MM.1S (cell line): ENCODE measurements around the gene CNTRL.
"Not testable (repeated sequence)": the region's sequence is repeated elsewhere in the genome, so short reads cannot be mapped to it uniquely, and the experiment has no call there.

ENCODE experiments used
- DNase-seq: peaks from one replicate; pipeline ENCODE4 v3.0.0-alpha.2; 2015
- H2AFZ ChIP-seq: fragments of 300-600 bp; sonication (generic); 2 replicates; pipeline ENCODE4 v1.6.0; 2016; ENCODE audit warnings: antibody characterized with exemption, low read length
- H3F3A ChIP-seq: fragments of 300-600 bp; sonication (generic); 2 replicates; pipeline ENCODE4 v1.6.1; 2016; ENCODE audit warnings: mild to moderate bottlenecking, antibody characterized with exemption, low read length, moderate library complexity, mixed read lengths; ENCODE audit not compliant: insufficient read depth
- H3K27ac ChIP-seq: fragments of 300-600 bp; sonication (generic); 2 replicates; pipeline ENCODE4 v1.5.1; 2016; ENCODE audit warnings: mild to moderate bottlenecking, low read length
- H3K27me3 ChIP-seq: fragments of 300-600 bp; sonication (generic); replicated peaks from 2 replicates; pipeline ENCODE4 v1.6.0; 2016; ENCODE audit warnings: low read length; ENCODE audit not compliant: insufficient read depth
- H3K36me3 ChIP-seq: fragments of 300-600 bp; sonication (generic); replicated peaks from 2 replicates; pipeline ENCODE4 v1.6.1; 2016; ENCODE audit warnings: mild to moderate bottlenecking, low read length, mixed read lengths; ENCODE audit not compliant: insufficient read depth
- H3K4me1 ChIP-seq: fragments of 300-600 bp; sonication (generic); 2 replicates; pipeline ENCODE4 v1.6.1; 2016; ENCODE audit warnings: low read length, mixed read lengths
- H3K4me2 ChIP-seq: fragments of 300-600 bp; sonication (generic); 2 replicates; pipeline ENCODE4 v1.6.0; 2016; ENCODE audit warnings: low read depth, low read length
- H3K4me3 ChIP-seq: fragments of 300-600 bp; sonication (generic); 2 replicates; pipeline ENCODE4 v1.5.1; 2016; ENCODE audit warnings: low read length, mixed read lengths
- H3K79me2 ChIP-seq: fragments of 300-600 bp; sonication (generic); 2 replicates; pipeline ENCODE4 v1.6.1; 2016; ENCODE audit warnings: mixed run types, low read length, mixed read lengths
- H3K9ac ChIP-seq: fragments of 300-600 bp; sonication (generic); 2 replicates; pipeline ENCODE4 v1.6.1; 2016; ENCODE audit warnings: low read length, mixed read lengths
- H3K9me2 ChIP-seq: fragments of 300-600 bp; sonication (generic); replicated peaks from 2 replicates; pipeline ENCODE4 v1.6.1; 2016; ENCODE audit warnings: mild to moderate bottlenecking, low read length, mixed read lengths; ENCODE audit not compliant: insufficient read depth
- H3K9me3 ChIP-seq: fragments of 300-600 bp; sonication (generic); replicated peaks from 2 replicates; pipeline ENCODE4 v1.6.1; 2016; ENCODE audit warnings: mild to moderate bottlenecking, low read length, mixed read lengths; ENCODE audit not compliant: insufficient read depth
- H4K20me1 ChIP-seq: fragments of 300-600 bp; sonication (generic); 2 replicates; pipeline ENCODE4 v1.6.1; 2016; ENCODE audit warnings: mild to moderate bottlenecking, low read length, moderate library complexity, mixed read lengths; ENCODE audit not compliant: insufficient read depth
- EZH2 ChIP-seq: fragments of 300-600 bp; sonication (generic); optimal IDR thresholded peaks from 2 replicates; pipeline ENCODE3; 2017; ENCODE audit warnings: low read depth, mild to moderate bottlenecking, antibody characterized with exemption, low read length, mixed read lengths
- EZH2phosphoT487 ChIP-seq: fragments of 300-600 bp; sonication (generic); IDR thresholded peaks from 2 replicates; pipeline ENCODE4 v1.6.1; 2018; ENCODE audit warnings: antibody characterized with exemption, low read length
- TF ChIP-seq, protein P1 (sequence below): fragments of 300-600 bp; sonication (generic); IDR thresholded peaks from 2 replicates; pipeline ENCODE4 v1.5.1; 2016; ENCODE audit warnings: antibody characterized with exemption, low read length, mixed read lengths

The CNTRL gene

DNA sequence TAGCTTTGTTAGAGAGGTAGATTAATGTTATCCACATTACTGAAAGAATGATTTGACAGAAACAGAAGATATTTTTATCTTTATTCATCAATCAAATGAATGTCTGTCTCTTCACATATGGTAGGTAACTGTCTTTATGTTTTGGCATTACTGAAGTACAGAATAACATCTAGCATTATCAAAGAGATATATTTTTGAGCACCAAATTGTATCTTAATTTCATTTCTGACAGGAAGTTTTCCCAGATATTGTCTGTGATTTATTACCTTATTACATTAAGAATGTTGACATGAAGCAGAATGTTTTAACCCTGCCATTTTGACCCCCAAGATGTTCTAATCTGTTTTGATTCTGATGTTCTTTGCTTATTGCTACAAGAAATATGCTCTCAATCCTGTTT, 20.3 kb downstream of the CNTRL start:
- Histone ChIP-seq H2AFZ (no peak overlapping the region), H4K20me1 (no peaks in the 10 kb centered on the region), H3K9ac (no peak overlapping the region), H3K79me2 (no peaks in the 10 kb centered on the region), H3K36me3 (peaks cover 14% of the 10 kb centered on the region), H3K27ac (no peak overlapping the region), H3K4me2 (no peak overlapping the region), H3K4me3 (no peak overlapping the region), H3K4me1 (no peaks in the 10 kb centered on the region), H3F3A (no peaks in the 10 kb centered on the region), H3K9me3 (no peaks in the 10 kb centered on the region), H3K9me2 (no peaks in the 10 kb centered on the region), H3K27me3 (no peaks in the 10 kb centered on the region)
- no peak for DNase-seq
- TF ChIP-seq, protein P1, sequence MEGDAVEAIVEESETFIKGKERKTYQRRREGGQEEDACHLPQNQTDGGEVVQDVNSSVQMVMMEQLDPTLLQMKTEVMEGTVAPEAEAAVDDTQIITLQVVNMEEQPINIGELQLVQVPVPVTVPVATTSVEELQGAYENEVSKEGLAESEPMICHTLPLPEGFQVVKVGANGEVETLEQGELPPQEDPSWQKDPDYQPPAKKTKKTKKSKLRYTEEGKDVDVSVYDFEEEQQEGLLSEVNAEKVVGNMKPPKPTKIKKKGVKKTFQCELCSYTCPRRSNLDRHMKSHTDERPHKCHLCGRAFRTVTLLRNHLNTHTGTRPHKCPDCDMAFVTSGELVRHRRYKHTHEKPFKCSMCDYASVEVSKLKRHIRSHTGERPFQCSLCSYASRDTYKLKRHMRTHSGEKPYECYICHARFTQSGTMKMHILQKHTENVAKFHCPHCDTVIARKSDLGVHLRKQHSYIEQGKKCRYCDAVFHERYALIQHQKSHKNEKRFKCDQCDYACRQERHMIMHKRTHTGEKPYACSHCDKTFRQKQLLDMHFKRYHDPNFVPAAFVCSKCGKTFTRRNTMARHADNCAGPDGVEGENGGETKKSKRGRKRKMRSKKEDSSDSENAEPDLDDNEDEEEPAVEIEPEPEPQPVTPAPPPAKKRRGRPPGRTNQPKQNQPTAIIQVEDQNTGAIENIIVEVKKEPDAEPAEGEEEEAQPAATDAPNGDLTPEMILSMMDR = no peak
- TF ChIP-seq EZH2phosphoT487 (no peak), EZH2 (no peak)

- H3K9me2 ChIP-seq = no peaks in the 10 kb centered on the region
- H3K4me2 ChIP-seq = no peak overlapping the region
- DNase-seq = no peak
- H3K36me3 ChIP-seq = peaks cover 11% of the 10 kb centered on the region; the same call in 1 of the 2 replicates
- no peaks in the 10 kb centered on the region for H4K20me1 ChIP-seq
- no peaks in the 10 kb centered on the region for H3F3A ChIP-seq
- H3K27ac ChIP-seq = no peak overlapping the region
- H3K9ac ChIP-seq = no peak overlapping the region
- no peaks in the 10 kb centered on the region for H3K27me3 ChIP-seq
- TF ChIP-seq EZH2phosphoT487 = no peak
- TF ChIP-seq, protein P1 = no peak
- TF ChIP-seq EZH2 = no peak
- H3K4me1 ChIP-seq = no peaks in the 10 kb centered on the region
- no peak overlapping the region for H3K4me3 ChIP-seq
- no peaks in the 10 kb centered on the region for H3K79me2 ChIP-seq
- H3K9me3 ChIP-seq = no peaks in the 10 kb centered on the region
- no peak overlapping the region for H2AFZ ChIP-seq
These were observed 23.9 kb downstream of the CNTRL start for GRCh38 chr9:121098567-121099198.

DNA sequence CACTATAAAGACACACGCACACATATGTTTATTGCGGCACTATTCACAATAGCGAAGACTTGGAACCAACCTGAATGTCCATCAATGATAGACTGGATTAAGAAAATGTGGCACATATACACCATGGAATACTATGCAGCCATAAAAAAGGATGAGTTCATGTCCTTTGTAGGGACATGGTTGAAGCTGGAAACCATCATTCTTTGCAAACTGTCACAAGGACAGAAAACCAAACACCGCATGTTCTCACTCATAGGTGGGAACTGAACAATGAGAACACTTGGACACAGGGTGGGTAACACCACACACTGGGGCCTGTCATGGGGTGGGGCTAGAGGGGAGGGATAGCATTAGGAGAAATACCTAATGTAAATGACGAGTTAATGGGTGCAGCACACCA, 29.3 kb downstream of the CNTRL start:
- H3K9ac ChIP-seq, H3K36me3 ChIP-seq, H4K20me1 ChIP-seq, H3K4me1 ChIP-seq, H3K27ac ChIP-seq, DNase-seq, H3K4me3 ChIP-seq, H3K79me2 ChIP-seq, H3K4me2 ChIP-seq, H3F3A ChIP-seq, H3K27me3 ChIP-seq, H2AFZ ChIP-seq, H3K9me3 ChIP-seq, H3K9me2 ChIP-seq: not testable (repeated sequence)

DNA sequence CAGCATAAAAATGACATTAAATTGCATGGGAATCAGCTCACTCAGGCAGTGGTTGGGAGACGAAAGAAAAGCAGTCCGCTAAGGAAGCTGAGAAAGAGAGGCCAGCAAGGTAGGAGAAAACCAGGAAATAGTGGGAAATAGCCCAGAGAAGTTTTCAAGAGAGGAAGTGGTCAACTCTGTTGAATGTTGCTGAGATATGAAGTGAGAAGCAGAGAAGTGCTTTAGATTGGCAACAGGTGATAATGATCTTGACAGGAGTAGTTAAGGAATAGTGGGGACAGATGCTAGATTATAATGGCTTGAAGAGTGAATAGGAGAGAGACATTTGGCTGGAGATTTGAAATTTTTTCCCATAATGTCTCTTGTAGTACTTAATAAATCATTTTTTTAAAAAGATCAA, 30.8 kb downstream of the CNTRL start:
- no peaks in the 10 kb centered on the region for H4K20me1 ChIP-seq
- H3K79me2 ChIP-seq = no peaks in the 10 kb centered on the region
- H3K4me2 ChIP-seq = no peak overlapping the region
- no peak overlapping the region for H2AFZ ChIP-seq
- no peaks in the 10 kb centered on the region for H3F3A ChIP-seq
- no peak overlapping the region for H3K9ac ChIP-seq
- H3K4me1 ChIP-seq = no peaks in the 10 kb centered on the region
- no peaks in the 10 kb centered on the region for H3K9me2 ChIP-seq
- TF ChIP-seq EZH2phosphoT487 (no peak), EZH2 (no peak)
- TF ChIP-seq, protein P1 = no peak
- H3K36me3 ChIP-seq = no peaks in the 10 kb centered on the region
- no peaks in the 10 kb centered on the region for H3K27me3 ChIP-seq
- H3K4me3 ChIP-seq = no peak overlapping the region
- H3K9me3 ChIP-seq = no peaks in the 10 kb centered on the region
- H3K27ac ChIP-seq = no peak overlapping the region
- DNase-seq = no peak
